BE2C (cell line): ENCODE data around the gene MND1.

Experiments
- DNase-seq: peaks from one replicate; pipeline ENCODE4 v3.0.0-alpha.2; 2020
- H3K27me3 ChIP-seq: fragments of 250-450 bp; sonication (Bioruptor Pico); 2 replicates; pipeline ENCODE4 v1.5.1; 2020; ENCODE audit warnings: mild to moderate bottlenecking
- H3K36me3 ChIP-seq: fragments of 250-450 bp; sonication (Bioruptor Pico); 2 replicates; pipeline ENCODE4 v1.5.1; 2020; ENCODE audit warnings: mild to moderate bottlenecking
- H3K4me1 ChIP-seq: fragments of 250-450 bp; sonication (Bioruptor Pico); 2 replicates; pipeline ENCODE4 v1.5.1; 2020
- H3K4me3 ChIP-seq: 2 replicates; pipeline ENCODE4 v1.5.1; 2011; ENCODE audit warnings: low read depth, low read length
- H3K9me3 ChIP-seq: fragments of 250-450 bp; sonication (Bioruptor Pico); 2 replicates; pipeline ENCODE4 v1.5.1; 2020
- TF ChIP-seq, protein P1 (sequence below): IDR thresholded peaks from 2 replicates; pipeline ENCODE4 v1.5.1; 2012; ENCODE audit warnings: mild to moderate bottlenecking, low read depth, low read length

MND1 gene

DNA sequence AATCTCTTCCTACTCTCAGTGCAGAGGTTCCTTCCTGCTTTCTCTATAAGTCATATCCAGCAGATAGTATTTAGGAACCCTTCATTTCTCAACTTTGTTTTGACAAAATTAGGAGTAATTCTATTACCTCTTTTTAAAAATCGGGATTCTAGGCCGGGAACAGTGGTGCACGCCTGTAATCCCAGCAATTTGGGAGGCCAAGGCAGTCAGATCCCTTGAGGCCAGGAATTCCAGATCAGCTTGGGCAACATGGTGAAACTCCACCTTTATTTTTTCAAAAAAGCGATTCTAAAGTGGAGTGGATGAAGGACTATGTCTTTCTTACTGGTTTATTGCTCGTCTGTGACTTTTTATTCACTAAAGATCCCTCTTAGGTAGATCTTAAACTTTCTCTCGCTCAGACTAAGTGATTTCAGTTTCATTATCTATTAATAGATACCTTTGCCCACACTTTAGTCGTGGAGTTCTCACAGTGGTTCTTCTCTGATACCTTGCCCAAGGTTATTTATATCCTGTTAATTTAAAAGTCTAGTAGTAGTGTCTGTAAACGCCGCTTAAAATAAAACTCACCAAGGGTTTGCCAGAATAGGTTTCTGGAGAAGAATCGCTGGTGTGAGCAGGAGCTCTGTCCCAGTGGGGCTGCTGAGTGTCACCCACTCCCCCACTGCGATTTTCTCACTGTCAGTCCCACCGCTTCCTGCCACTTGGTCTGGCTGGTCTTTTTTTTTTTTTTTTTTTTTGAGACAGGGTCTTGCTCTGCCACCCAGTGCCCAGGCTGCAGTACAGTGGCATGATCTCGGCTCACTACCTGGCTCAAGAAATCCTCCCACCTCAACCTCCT lies 94.6 kb downstream of the MND1 start:
- TF ChIP-seq, protein P1, sequence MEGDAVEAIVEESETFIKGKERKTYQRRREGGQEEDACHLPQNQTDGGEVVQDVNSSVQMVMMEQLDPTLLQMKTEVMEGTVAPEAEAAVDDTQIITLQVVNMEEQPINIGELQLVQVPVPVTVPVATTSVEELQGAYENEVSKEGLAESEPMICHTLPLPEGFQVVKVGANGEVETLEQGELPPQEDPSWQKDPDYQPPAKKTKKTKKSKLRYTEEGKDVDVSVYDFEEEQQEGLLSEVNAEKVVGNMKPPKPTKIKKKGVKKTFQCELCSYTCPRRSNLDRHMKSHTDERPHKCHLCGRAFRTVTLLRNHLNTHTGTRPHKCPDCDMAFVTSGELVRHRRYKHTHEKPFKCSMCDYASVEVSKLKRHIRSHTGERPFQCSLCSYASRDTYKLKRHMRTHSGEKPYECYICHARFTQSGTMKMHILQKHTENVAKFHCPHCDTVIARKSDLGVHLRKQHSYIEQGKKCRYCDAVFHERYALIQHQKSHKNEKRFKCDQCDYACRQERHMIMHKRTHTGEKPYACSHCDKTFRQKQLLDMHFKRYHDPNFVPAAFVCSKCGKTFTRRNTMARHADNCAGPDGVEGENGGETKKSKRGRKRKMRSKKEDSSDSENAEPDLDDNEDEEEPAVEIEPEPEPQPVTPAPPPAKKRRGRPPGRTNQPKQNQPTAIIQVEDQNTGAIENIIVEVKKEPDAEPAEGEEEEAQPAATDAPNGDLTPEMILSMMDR = no peak
- H3K4me3 ChIP-seq = no peak overlapping the region
- no peaks in the 10 kb centered on the region for H3K9me3 ChIP-seq
- no peaks in the 10 kb centered on the region for H3K4me1 ChIP-seq
- H3K27me3 ChIP-seq = no peaks in the 10 kb centered on the region
- no peak for DNase-seq
- no peaks in the 10 kb centered on the region for H3K36me3 ChIP-seq

DNA sequence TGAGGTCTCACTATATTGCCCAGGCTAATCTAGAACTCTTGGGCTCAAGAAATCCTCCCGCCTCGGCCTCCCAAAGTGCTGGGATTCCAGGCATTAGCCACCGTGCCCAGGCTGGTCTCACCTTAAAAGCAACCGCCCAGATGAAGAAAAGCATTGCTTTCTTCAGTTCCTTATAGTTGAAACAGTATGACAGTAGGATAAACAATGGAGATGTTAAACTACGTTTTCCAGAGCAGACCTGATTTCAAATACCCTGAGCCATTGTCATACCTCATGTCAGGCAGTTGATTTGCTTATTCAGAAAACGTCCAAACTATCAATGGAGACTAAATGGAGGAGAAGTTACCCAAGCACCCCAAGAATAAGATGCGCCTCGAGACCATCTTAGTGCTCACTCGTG lies 95.3 kb downstream of the MND1 start:
- no peaks in the 10 kb centered on the region for H3K4me1 ChIP-seq
- TF ChIP-seq, protein P1 = no peak
- H3K4me3 ChIP-seq = no peak overlapping the region
- no peaks in the 10 kb centered on the region for H3K27me3 ChIP-seq
- no peaks in the 10 kb centered on the region for H3K36me3 ChIP-seq
- no peaks in the 10 kb centered on the region for H3K9me3 ChIP-seq
- DNase-seq = no peak

DNA sequence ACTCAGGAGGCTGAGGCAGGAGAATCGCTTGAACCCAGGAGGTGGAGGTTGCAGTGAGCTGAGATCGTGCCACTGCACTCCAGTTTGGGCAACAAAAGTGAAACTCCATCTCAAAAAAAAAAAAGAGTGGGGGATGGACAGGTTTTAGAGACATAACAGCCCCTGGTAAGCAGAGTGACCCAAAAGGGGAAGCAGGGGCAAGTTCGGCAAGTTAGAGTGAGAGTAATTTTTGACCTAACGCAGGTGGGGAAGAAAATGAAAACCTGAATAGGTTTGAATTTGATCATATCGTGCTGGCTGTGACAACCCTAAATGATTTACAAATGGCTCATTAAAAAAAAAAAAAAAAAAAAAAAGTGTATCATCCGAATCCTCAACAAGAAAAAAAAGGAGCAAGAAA lies 96.0 kb downstream of the MND1 start:
- Histone ChIP-seq H3K4me3 (no peak overlapping the region), H3K36me3 (no peaks in the 10 kb centered on the region), H3K27me3 (no peaks in the 10 kb centered on the region), H3K9me3 (no peaks in the 10 kb centered on the region), H3K4me1 (no peaks in the 10 kb centered on the region)
- TF ChIP-seq, protein P1 = no peak
- no peak for DNase-seq

DNA sequence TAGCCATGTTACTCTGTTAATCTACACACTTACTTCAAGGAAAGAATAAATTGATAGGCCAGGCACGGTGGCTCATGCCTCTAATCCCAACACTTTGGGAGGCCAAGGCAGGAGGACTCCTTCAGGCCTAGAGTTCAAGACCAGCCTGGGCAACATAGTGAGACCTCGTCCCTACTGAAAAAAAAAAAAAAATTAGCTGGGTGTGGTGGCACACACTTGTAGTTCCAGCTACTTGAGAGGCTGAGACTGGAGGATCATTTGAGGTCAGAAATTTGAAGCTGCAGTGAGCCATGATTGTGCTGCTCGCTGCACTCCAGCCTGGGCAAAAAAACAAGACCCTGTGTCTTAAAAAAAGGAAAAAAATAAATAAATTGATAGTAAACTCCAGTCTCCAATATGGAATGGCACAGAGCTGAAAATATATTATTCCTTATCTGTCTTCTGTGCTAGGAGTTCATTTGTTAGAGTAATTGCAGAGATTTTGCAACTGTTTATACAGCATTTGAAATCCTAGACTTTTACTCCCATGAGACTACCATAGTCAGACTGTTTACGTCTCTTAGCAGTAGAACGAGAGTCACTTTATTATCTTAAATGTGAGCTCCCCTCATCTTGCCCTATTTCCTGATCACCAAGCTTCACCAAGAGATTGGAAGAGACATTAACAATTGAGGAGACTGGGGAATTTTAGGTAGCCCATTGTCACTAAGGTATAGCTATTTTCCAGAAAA lies 102.9 kb downstream of the MND1 start:
- TF ChIP-seq, protein P1 = no peak
- H3K4me1 ChIP-seq = no peaks in the 10 kb centered on the region

DNA sequence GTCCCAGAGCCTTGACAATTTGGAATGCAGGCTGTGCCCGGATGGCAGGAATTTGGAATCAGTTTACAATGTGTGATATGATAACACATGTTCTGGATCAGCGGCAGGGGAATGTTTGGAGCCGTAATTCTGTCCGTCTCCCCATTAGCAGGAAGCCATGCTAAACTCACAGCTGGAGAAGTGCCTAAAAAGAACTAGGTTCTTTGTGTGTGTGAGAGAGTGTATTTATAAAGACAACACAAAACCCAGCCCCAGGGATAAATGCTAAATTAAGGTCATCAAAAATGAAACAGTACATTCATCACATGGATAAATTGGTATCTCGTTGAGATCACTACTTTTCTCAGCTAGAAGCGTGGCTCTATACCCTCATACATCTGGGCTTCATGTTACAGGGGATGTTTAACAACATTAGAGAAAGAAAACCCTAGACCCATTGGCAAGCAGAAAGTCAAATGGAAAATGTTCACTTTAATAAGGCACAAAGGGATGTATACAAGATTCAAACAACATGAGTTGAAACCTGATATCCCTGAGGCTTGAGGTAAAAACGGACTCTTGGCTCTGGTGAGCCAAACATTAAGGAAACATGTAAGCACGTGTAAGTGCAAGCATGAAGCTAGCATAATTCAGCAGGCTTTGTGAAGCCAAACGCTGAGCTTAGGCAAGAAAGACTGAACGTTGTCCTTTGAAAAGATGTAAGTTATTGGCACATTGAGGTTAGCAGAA lies 103.7 kb downstream of the MND1 start:
- no peaks in the 10 kb centered on the region for H3K27me3 ChIP-seq
- H3K4me3 ChIP-seq = no peak overlapping the region
- no peaks in the 10 kb centered on the region for H3K4me1 ChIP-seq
- TF ChIP-seq, protein P1 = no peak
- no peaks in the 10 kb centered on the region for H3K9me3 ChIP-seq
- DNase-seq = no peak
- H3K36me3 ChIP-seq = no peaks in the 10 kb centered on the region

More for the DNA sequence above, 102.9 kb downstream of the MND1 start:
- no peaks in the 10 kb centered on the region for H3K9me3 ChIP-seq
- no peak overlapping the region for H3K4me3 ChIP-seq
- no peaks in the 10 kb centered on the region for H3K36me3 ChIP-seq
- H3K27me3 ChIP-seq = no peaks in the 10 kb centered on the region
- DNase-seq = no peak
